GM19238 (cell line): ENCODE results near the gene SLC16A8.
"Not testable (repeated sequence)": the region's sequence is repeated elsewhere in the genome, so short reads cannot be mapped to it uniquely, and the experiment has no call there.

Source experiments
- DNase-seq: peaks from one replicate; pipeline ENCODE4 v3.0.0; 2011; ENCODE audit warnings: low spot score; ENCODE audit not compliant: insufficient read length

SLC16A8 gene

DNA sequence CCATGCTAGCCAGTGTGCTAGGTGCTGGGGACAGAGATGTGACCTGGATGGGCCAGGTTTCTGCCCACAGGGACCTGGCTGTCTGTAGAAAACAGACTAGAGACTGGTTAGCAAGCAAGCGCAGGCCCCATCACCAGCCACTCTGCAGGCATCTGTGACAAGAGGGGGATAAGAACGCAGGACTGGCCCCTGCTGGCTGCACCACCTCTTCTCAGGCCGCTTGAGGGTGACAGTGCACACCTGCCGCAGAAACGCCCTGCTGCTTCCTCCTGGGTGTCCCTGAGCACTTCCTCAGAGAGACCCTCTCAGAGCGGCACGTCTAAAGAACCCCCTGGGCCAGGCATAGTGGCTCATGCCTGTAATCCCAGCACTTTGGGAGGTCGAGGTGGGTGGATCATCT is 32.7 kb downstream of the SLC16A8 start:
- DNase-seq, result no peak

GRCh38 chr22:38050720-38051119 is 33.3 kb downstream of the SLC16A8 start:
- no peak for DNase-seq

DNA sequence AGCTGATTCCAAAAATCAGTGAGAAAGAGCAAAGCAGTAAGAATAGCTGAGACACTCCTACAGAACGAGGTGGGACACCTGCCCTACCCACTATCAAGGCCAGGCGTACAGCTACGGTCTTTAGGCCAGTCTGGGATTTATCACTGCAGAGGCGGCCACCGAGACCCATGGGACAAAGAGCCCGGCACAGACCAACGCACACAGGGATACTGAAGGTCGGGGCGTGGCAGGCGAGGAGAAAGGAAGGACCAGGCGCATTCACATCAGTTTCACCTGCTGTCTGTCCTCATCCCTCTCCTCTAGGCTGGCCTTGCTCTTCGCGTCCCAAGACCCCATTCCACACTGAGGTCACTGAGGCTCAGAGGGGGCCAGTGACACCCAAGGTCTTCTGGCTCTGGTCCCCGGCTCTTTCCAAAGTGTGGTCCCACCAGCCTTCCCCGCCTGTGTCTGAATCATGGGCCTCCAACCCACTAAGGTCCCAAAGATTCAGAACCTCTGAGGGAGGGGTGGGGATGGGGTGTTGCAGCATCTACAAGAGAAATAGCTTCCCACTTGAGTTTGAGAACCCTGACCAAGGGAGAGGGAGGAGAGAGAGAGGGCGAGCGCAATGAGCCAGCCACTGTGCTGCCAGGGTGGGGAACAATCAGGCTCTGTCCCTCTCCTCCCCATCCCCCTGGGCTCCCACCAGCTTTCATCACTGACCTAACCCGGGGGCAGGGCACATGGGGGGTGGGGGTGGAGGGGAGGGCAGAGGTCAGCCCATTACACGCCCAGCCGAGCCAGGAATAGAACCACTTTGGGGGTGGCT is 34.0 kb downstream of the SLC16A8 start:
- no peak for DNase-seq

GRCh38 chr22:38046070-38046748 is 37.8 kb downstream of the SLC16A8 start:
- no peak for DNase-seq

DNA sequence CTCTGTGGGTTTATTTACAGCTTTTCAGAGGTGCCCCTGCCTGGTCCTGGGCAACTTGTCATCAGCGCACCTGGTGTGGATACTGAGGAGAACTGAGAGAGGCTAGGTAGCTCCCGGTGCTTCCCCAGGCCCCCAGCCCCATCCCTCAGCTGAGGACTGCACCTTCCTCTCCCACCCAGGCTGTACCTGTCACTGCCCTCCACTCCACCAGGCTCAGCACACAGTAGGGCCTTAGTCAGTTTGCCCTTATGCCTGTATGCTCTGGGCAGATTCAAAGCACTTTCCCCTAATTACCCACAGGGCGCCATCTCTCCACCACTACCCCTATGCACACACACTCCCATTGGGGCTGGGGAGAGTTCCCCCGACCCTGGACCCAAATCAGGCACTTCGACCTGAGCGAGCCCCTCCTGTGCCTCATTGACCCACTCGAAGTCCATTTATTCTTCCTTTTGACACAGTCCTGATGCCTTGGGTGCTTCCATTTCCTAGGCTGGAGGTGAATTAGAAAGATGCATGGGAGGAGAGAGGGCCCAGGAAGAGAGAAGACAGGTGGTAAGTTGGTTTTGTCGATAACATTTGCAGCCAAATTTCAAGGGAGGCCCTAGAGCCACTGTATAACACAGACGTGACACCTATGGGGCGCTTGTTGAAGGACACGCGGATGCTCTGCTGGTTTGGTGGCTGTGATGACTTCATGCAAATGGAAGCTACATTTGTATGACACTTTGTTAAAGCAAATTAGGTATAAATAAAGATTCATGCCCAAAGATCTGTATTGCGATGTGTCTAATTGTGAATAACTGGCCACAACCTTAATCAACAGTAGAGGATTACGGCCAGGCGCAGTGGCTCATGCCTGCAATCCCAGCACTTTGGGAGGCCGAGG is 40.6 kb downstream of the SLC16A8 start:
- no peak for DNase-seq

DNA sequence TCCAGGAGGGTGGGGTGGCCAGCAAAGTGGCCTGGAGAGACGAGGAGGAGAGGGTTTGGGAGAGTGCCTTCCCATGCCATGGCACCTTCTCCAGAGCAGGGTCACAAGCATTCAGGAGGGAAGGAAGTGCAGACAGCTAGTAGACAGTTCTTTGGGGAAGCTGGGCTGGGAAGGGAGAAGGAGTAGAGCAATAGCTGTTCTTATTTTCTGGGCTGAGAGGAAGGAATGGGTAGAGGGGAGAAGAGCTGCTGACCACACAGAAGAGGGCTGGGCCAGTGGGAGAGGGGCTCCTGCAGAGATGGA is 41.5 kb downstream of the SLC16A8 start:
- DNase-seq, result no peak

GRCh38 chr22:38041760-38042487 is 42.1 kb downstream of the SLC16A8 start:
- no peak for DNase-seq

DNA sequence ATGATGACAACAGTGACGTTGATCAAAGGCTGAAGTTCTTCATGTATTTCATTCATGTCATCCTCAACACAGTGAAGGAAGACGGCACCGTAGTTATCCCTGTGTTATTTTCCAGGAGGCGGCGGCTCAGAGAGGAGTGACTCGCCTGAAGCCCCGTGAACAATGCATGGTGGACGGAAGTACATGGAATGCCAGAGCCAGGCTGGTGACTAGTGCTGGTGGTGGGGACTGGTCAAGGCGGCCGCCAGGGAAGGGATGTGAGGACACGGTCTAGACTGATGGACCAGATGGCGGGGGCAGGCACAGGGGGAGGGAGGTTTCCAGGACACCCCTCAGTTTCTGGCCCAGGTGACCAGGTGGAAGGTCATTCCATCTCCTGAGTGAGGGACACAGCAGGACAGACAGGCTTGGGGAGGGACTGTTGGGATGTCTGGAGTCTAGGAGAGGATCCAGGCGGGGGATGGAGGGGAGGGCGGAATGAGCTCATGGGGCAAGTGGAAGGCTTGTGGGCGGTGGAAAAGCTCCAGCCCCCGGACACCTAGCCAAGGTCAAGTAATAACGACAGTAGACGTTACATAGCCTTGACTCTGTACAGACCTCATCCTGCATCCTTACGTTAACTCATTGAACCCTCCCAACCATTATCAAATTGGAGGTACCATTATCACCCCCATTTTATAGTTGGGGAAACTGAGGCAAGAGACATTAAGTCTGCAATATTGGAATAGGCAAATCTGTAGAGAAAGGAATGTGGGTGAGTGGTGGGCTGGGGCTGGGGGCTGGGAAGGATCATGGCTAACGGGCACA is 42.8 kb downstream of the SLC16A8 start:
- DNase-seq, result no peak

- no peak for DNase-seq
These were observed 44.8 kb downstream of the SLC16A8 start for GRCh38 chr22:38038890-38039812.

DNA sequence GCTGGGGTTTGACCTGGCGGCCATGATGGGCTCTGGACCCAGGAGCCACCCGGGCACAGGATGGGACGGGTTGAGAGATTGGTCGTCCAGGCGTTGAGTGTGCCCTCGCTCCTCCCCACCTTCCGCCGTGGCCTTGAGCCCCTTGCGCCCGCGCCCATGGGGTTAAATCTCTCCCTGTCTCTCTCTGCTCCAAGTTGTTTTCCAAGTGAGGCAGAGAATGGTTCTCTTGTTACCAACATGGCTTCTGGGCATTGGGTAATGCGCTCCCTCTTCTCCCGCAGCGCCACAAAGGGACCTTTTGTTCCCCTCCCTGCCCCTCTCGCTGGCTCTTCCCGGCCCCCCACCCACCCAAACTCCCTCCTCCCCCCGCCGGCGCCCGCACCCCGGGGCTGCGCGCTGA is 45.6 kb downstream of the SLC16A8 start:
- DNase-seq, result no peak

DNA sequence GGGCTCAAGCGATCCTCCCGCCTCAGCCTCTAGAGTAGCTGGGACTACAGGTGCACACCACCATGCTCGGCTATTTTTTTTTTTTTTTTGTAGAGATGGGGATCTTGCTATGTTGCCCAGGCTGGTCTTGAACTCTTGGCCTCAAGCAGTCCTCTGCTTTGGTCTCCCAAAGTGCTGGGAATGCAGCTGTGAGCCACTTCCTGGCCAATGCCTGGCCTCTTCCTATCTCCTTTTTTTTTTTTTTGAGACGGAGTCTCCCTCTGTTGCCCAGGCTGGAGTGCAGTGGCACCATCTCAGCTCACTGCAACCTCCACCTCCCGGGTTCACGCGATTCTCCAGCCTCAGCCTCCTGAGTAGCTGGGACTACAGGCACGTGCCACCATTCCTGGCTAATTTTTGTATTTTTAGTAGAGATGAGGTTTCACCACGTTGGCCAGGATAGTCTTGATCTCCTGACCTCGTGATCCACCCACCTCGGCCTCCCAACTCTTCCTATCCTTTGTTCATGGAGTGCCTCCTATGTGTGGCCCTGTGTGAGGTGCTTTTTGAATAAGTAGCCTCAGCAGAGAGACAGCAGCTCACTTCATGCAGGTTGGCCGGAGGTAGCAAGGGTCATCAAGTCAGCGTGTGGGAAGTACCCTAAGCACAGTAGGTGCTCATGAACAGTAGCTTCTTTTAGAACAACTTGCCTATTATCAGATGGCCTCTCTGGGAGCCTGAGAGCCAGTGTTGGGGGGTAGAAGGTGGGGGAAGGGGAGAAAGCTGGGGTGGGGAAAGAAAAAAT is 46.4 kb downstream of the SLC16A8 start:
- DNase-seq, result not testable (repeated sequence)

DNA sequence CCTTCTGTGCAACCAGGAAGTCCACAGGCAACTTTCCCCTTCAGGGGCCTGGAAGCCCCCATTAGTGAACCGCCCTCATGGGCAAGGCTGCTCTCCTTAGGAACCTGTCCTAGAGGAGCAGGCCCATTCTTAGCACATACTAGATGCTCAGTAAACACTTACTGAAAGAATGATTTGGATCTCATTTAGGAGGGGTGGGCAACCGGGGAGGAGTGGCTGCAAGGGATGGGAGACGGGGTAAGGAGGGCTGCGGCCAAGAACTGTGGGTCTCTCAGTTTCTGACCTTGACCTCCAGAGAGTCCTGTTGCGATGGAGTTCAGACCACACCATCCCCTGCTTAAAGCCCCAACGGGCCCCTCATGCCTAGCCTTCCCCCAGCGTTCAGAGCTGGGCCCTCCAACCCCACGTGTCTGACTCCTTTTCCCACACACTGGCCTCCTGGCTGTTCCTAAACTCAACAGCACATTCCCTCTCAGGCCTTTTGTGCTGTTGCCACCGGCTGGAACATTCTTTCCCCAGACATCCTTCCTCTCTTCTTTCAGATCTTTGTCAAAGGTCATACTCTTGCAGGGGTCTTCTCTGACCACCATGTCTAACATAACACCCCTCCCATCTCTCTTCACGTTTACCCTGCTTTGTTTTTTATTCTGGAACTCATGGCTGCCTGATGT is 47.5 kb downstream of the SLC16A8 start:
- no peak for DNase-seq

DNA sequence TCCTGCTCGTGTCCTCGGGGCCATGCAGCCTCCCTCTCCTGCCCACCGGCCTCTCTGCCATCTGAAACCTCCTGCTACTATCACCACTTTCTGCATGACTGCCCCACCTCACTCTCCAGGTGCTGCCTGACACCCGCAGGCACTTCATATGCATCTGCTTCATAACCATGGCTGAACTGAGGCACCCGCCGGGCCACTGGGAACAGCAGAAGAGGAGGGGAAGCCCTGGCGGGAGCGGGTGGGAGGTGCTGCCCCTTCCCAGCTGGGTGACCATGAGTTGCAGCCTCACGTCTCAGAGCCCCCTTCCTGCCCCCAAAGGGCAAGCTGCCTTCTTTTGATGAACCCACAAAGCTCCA is 48.5 kb downstream of the SLC16A8 start:
- no peak for DNase-seq

- DNase-seq, result no peak
These were observed 49.0 kb downstream of the SLC16A8 start for GRCh38 chr22:38034884-38035529.

GRCh38 chr22:38034278-38034882 is 49.6 kb downstream of the SLC16A8 start:
- no peak for DNase-seq

GRCh38 chr22:38033522-38034277 is 50.3 kb downstream of the SLC16A8 start:
- no peak for DNase-seq
